PC-9 (cell line): ENCODE results near the gene CACNG7. TPM values are rescaled to one million over a fixed set of nuclear protein-coding genes. Genes with fewer than 3 reads are reported as not detected.

Experiments used
- BruUV-seq: library from RNA; stranded (reverse); fragments of 400-500 nt; replicated peaks from 2 replicates; lab custom pipeline; 2021; lab: Mats Ljungman, UMichigan
- CTCF ChIA-PET: fragments of 300-600 bp; sonication (Branson Sonifier 250); formaldehyde crosslinking; loops from one replicate; lab custom pipeline; 2022; ENCODE audit warnings: antibody characterized with exemption; lab: Charles Lee
- POLR2A ChIA-PET: fragments of 300-600 bp; sonication (Branson Sonifier 250); formaldehyde crosslinking; loops from one replicate; lab custom pipeline; 2022; ENCODE audit warnings: antibody characterized with exemption; ENCODE audit not compliant: unreplicated experiment; lab: Charles Lee
- DNase-seq, 2 experiments: peaks; one replicate each; pipeline versions ENCODE4 v3.0.0 to v3.0.0-alpha.2; 2015 to 2022; ENCODE audit warnings: mixed read lengths in 1 of 2
- H2AFZ ChIP-seq: fragments of 200-600 bp; sonication (generic); 2 replicates; pipeline ENCODE4 v1.8.1; 2017; ENCODE audit warnings: antibody characterized with exemption
- H3F3A ChIP-seq: fragments of 200-600 bp; sonication (generic); 2 replicates; pipeline ENCODE4 v1.8.1; 2017; ENCODE audit warnings: antibody characterized with exemption, mild to moderate bottlenecking, low read depth; ENCODE audit not compliant: insufficient read depth
- H3K27ac ChIP-seq: fragments of 200-600 bp; sonication (generic); 2 replicates; pipeline ENCODE4 v1.6.1; 2016; ENCODE audit warnings: mixed run types
- H3K27me3 ChIP-seq: fragments of 200-600 bp; sonication (generic); 2 replicates; pipeline ENCODE4 v1.6.1; 2016; ENCODE audit warnings: low read depth, mixed run types; ENCODE audit not compliant: insufficient read depth
- H3K36me3 ChIP-seq: fragments of 200-600 bp; sonication (generic); 2 replicates; pipeline ENCODE4 v1.6.1; 2016; ENCODE audit warnings: low read depth, mixed run types
- H3K4me1 ChIP-seq: fragments of 200-600 bp; sonication (generic); replicated peaks from 2 replicates; pipeline ENCODE4 v1.6.1; 2016; ENCODE audit warnings: mixed run types; ENCODE audit not compliant: insufficient read depth
- H3K4me2 ChIP-seq: fragments of 200-600 bp; sonication (generic); 2 replicates; pipeline ENCODE4 v1.6.1; 2017; ENCODE audit warnings: mixed run types
- H3K4me3 ChIP-seq: fragments of 200-600 bp; sonication (generic); 2 replicates; pipeline ENCODE4 v1.6.1; 2016; ENCODE audit warnings: mixed run types
- H3K79me2 ChIP-seq: fragments of 200-600 bp; sonication (generic); 2 replicates; pipeline ENCODE4 v1.6.1; 2017; ENCODE audit warnings: low read depth, mixed run types
- H3K9me2 ChIP-seq: fragments of 200-600 bp; sonication (generic); 2 replicates; pipeline ENCODE4 v1.8.1; 2017; ENCODE audit warnings: mild to moderate bottlenecking; ENCODE audit not compliant: insufficient read depth
- H3K9me3 ChIP-seq: fragments of 200-600 bp; sonication (generic); 2 replicates; pipeline ENCODE4 v1.8.1; 2016; ENCODE audit warnings: low read depth; ENCODE audit not compliant: insufficient read depth
- H4K20me1 ChIP-seq: fragments of 200-600 bp; sonication (generic); 2 replicates; pipeline ENCODE4 v1.8.1; 2017; ENCODE audit not compliant: insufficient read depth
- CTCF ChIP-seq: fragments of 200-600 bp; sonication (generic); conservative IDR thresholded peaks from 2 replicates; pipeline ENCODE4 v1.6.1; 2017; ENCODE audit warnings: mixed run types, antibody characterized with exemption, mild to moderate bottlenecking, moderate library complexity
- EZH2 ChIP-seq: fragments of 200-600 bp; sonication (generic); IDR thresholded peaks from 2 replicates; pipeline ENCODE4 v1.8.0; 2017; ENCODE audit warnings: antibody characterized with exemption, low read depth
- intact Hi-C: fragments of 100-400 bp; cut with micrococcal nuclease; formaldehyde crosslinking; loops from one replicate; pipeline ENCODE4 v1.10.0; 2022; ENCODE audit not compliant: unreplicated experiment
- total RNA-seq: library from RNA; stranded (reverse); gene quantifications from 2 replicates; pipeline ENCODE4 v1.2.3, GENCODE V29; 2021

CACNG7 gene
- total RNA-seq, 1 experiment from 2014 or later = not detected

- Histone ChIP-seq H3K27ac (no peak overlapping the region), H2AFZ (no peak overlapping the region), H3K4me1 (no peaks in the 10 kb centered on the region), H3K36me3 (no peaks in the 10 kb centered on the region), H3K9me3 (no peaks in the 10 kb centered on the region), H3K4me3 (no peak overlapping the region), H3K79me2 (no peaks in the 10 kb centered on the region), H3K4me2 (no peak overlapping the region), H3K9me2 (no peaks in the 10 kb centered on the region), H3K27me3 (no peaks in the 10 kb centered on the region), H4K20me1 (0 out of 2 replicates have a peak, but pooled peaks cover 3% of the 10 kb centered on the region), H3F3A (no peaks in the 10 kb centered on the region)
- TF ChIP-seq CTCF = no peak
- no peak for TF ChIP-seq EZH2
- no peak for DNase-seq
- CTCF ChIA-PET = no interaction called here
- no TSS peak for BruUV-seq
- intact Hi-C loops = no loop called here
- POLR2A ChIA-PET = no interaction called here
Observed at GRCh38 chr19:53936029-53936428, 27.0 kb downstream of the CACNG7 start.

GRCh38 chr19:53942001-53942786, 33.1 kb downstream of the CACNG7 start:
- POLR2A ChIA-PET = no interaction called here

GRCh38 chr19:53944416-53944815, 35.3 kb downstream of the CACNG7 start:
- H3F3A ChIP-seq = no peaks in the 10 kb centered on the region
- no peaks in the 10 kb centered on the region for H4K20me1 ChIP-seq
- H3K9me2 ChIP-seq = no peaks in the 10 kb centered on the region
- H3K27me3 ChIP-seq = no peaks in the 10 kb centered on the region
- H3K4me1 ChIP-seq = no peaks in the 10 kb centered on the region
- no TSS peak for BruUV-seq
- H3K9me3 ChIP-seq = no peaks in the 10 kb centered on the region
- no peak overlapping the region for H3K4me3 ChIP-seq
- TF ChIP-seq CTCF (no peak), EZH2 (no peak)
- no peak for DNase-seq
- ChIA-PET POLR2A (no interaction called here), CTCF (no interaction called here)
- no peaks in the 10 kb centered on the region for H3K36me3 ChIP-seq
- H3K27ac ChIP-seq = no peak overlapping the region
- H3K4me2 ChIP-seq = no peak overlapping the region
- intact Hi-C loops = no loop called here
- H2AFZ ChIP-seq = no peak overlapping the region
- no peaks in the 10 kb centered on the region for H3K79me2 ChIP-seq

More at GRCh38 chr19:53942001-53942786, 33.1 kb downstream of the CACNG7 start:
- Histone ChIP-seq H3K36me3 (no peaks in the 10 kb centered on the region), H3K27ac (no peak overlapping the region), H3K9me2 (no peaks in the 10 kb centered on the region), H3K4me2 (no peak overlapping the region), H3K9me3 (no peaks in the 10 kb centered on the region), H4K20me1 (no peaks in the 10 kb centered on the region), H2AFZ (no peak overlapping the region), H3K27me3 (no peaks in the 10 kb centered on the region), H3F3A (no peaks in the 10 kb centered on the region), H3K79me2 (no peaks in the 10 kb centered on the region), H3K4me3 (no peak overlapping the region), H3K4me1 (no peaks in the 10 kb centered on the region)
- no peak for DNase-seq
- no TSS peak for BruUV-seq
- intact Hi-C loops = no loop called here
- no peak for TF ChIP-seq CTCF
- no peak for TF ChIP-seq EZH2
- CTCF ChIA-PET = no interaction called here
